ENCODE data around the gene HOXA13. TPM values are rescaled to one million over a fixed set of nuclear protein-coding genes. Genes with fewer than 3 reads are reported as not detected.

HOXA13 gene
- total RNA-seq, 6 donors from 2014 or later: not detected

DNA sequence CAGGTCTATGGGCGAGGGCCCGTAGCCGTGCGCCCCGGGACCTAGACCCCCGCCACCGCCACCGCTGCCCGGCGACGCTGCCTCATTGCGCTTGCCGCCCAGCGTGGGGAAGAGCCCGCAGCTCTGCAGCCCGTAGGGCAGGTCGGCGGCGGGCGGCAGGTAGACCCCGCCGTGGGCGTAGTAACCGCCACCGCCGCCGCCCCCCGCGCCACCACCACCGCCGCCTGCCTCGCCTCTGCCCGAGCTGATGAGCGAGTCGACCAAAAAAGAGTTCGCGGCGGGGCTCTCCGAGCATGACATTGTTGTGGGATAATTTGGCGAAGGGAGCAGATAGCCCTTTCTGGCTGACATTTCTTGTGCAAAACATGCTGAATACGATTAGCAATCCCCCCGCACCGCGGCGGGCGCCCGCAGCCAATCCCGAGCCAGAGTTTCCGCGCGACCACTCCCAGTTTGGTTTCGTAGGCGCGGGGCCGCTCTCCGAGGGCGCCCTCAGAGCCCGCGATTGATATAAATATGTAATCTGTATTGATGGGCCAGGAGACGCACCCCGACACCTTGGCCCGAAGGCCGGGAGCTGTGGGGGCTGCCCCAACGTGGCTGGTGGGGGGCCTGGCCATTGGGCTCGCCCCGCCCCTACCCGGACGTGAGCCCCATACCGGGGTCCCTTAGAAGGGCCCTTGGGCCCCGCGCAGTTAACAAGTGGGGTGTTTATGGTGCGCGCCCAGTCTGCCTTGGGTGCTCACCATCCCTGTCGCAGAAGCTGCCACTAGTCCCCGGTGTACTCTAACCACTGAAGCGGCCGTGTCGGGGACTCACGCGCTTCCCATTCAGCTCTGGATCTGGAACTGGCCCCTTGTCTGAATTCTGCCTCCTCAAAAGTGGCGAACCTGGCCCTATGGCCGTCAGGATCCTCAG lies 25.7 kb downstream of the HOXA13 start, which contains the start of gene HOXA10:
HOXA10 (minus strand) TSS at position 365 of the 918 bp plus-strand sequence; CDS start at position 351, 14 bp downstream.
- Histone ChIP-seq H3K4me3 (peak within 1 kb of the TSS; percentile 3 to 53 (median 40)), H3K27me3 (peaks cover 2 to 95% (median 69%) of the 10 kb centered on the region in 4 donors), H3K27ac (no peak within 1 kb of the TSS), H3K9me3 (peaks cover 0 to 6% (median 0%) of the 10 kb centered on the region in 4 donors), H3K36me3 (no peaks in the 10 kb centered on the region), H3K4me1 (peaks cover 24 to 43% (median 33%) of the 10 kb centered on the region in 4 donors)
- DNase-seq (peak; percentile 17 to 84), ATAC-seq (ENCODE audit: low FRiP score in 2 of 2) (no peak)
- TF ChIP-seq EP300 (IDR thresholded peaks at IDR 0.05) (no peak), POLR2A (IDR thresholded peaks at IDR 0.05) (no peak), POLR2AphosphoS5 (IDR thresholded peaks at IDR 0.05) (no peak)
- TF ChIP-seq, protein P1, sequence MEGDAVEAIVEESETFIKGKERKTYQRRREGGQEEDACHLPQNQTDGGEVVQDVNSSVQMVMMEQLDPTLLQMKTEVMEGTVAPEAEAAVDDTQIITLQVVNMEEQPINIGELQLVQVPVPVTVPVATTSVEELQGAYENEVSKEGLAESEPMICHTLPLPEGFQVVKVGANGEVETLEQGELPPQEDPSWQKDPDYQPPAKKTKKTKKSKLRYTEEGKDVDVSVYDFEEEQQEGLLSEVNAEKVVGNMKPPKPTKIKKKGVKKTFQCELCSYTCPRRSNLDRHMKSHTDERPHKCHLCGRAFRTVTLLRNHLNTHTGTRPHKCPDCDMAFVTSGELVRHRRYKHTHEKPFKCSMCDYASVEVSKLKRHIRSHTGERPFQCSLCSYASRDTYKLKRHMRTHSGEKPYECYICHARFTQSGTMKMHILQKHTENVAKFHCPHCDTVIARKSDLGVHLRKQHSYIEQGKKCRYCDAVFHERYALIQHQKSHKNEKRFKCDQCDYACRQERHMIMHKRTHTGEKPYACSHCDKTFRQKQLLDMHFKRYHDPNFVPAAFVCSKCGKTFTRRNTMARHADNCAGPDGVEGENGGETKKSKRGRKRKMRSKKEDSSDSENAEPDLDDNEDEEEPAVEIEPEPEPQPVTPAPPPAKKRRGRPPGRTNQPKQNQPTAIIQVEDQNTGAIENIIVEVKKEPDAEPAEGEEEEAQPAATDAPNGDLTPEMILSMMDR (IDR thresholded peaks at IDR 0.05): no peak
- WGBS, 2 donors: 10 to 34% methylated on average over 4 to 56 of the region's 82 CpGs

DNA sequence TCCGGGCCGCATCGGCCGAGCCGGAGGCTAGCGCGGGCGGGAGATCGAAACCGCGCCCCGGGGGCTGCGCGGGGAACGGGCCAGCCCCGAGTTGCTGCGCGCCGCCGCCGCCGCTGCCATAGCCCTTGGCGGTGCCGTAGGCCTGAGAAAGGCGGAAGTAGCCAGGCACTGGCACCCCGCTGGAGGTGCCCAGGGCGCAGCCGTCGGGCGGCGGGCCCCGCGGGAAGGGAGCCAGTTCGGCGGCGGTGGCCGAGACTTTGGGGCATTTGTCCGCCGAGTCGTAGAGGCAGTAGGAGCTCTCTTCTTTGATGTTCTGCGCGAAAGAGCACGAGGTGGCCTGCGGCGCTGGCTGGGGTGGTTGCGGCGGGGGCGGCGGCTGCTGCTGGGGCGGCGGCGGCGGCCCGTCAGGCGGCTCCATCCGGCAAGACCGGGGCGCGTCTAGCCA lies 26.4 kb downstream of the HOXA13 start:
- Histone ChIP-seq H3K27me3 (peaks cover 2 to 95% (median 73%) of the 10 kb centered on the region in 4 donors), H3K36me3 (no peaks in the 10 kb centered on the region), H3K4me1 (peaks cover 24 to 44% (median 33%) of the 10 kb centered on the region in 4 donors), H3K4me3 (peak overlapping the region; percentile 3 to 53 (median 40)), H3K9me3 (peaks cover 0 to 6% (median 0%) of the 10 kb centered on the region in 4 donors), H3K27ac (no peak overlapping the region)
- DNase-seq: peak; percentile 47 to 91
- ATAC-seq (ENCODE audit: low FRiP score in 2 of 2): peak in 1 of 2 donors; percentile 76
- TF ChIP-seq POLR2AphosphoS5 (IDR thresholded peaks at IDR 0.05) (no peak), EP300 (IDR thresholded peaks at IDR 0.05) (no peak), POLR2A (IDR thresholded peaks at IDR 0.05) (no peak)
- TF ChIP-seq, protein P1 (IDR thresholded peaks at IDR 0.05): no peak
- 2 to 8% methylated on average over 10 of the region's 59 CpGs for WGBS, 2 donors

DNA sequence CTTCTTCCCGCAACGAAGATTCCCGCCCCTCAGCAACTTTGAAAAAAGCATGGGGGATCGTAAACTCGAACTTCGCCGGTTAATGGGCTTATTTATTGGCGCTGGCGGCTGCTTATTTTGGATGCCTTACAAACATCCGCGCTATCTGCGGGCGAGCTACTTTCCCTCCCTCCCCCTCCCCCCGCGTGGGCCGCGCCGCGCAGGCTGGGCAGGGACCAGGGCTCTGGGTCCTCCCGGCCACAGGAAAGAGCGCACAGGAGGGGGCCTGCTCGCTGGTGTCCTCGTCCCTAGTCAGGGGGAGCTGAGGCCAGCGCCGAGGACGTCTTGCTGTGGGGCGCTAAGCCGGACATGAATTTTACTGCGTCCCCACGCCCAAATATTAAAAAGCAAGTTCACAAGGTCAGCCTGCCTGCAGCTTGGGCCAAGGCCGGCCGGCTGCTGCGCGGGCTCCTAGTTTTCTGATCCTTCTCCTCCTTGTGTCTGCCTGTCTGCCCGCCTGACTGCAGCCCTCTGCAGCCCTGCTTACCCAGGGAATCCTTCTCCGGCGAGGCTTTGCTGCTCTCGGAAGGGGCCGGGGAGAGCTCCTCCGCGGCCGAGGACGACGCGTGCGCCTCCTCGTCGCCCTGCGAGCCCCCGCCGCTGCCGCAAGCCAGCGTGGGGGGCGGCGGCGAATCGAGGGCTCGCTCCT lies 26.9 kb downstream of the HOXA13 start:
- H3K27ac ChIP-seq: no peak overlapping the region
- H3K4me1 ChIP-seq: peaks cover 24 to 44% (median 33%) of the 10 kb centered on the region in 4 donors

DNA sequence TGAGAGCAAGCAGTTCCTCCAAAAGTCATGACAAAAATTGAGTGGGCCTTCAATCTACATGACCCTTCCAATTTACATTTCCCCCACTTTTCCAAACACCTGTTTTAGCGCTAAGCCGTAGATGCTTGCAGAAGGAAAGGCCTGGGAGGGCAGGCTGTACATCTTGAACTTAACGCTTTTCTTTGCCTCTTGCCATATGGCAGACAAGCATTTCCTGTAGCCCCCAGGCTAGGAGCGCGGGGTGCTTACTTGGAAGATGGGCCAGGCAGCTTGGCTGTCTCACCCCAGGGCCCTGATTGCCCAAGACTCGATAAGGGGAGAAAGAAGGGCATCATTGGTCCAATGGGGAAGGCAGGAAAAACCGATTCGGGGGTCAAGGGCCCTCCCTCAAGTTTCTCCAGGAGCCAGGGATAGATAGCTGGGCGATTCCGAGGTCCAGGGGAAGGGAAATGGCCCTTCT lies 27.5 kb downstream of the HOXA13 start:
- Histone ChIP-seq H3K36me3 (no peaks in the 10 kb centered on the region), H3K4me1 (peaks cover 24 to 44% (median 34%) of the 10 kb centered on the region in 4 donors), H3K4me3 (peak overlapping the region in 2 of 4 donors; percentile 47 to 53), H3K27ac (no peak overlapping the region), H3K9me3 (peaks cover 0 to 6% (median 0%) of the 10 kb centered on the region in 4 donors), H3K27me3 (peaks cover 2 to 96% (median 78%) of the 10 kb centered on the region in 4 donors)
- DNase-seq (peak in 1 of 2 donors; percentile 8), ATAC-seq (ENCODE audit: low FRiP score in 2 of 2) (no peak)
- WGBS, 2 donors: 19 to 20% methylated on average over 5 to 10 of the region's 10 CpGs
- no peak for TF ChIP-seq POLR2AphosphoS5 (IDR thresholded peaks at IDR 0.05)
- no peak for TF ChIP-seq EP300 (IDR thresholded peaks at IDR 0.05)
- TF ChIP-seq, protein P1 (IDR thresholded peaks at IDR 0.05): no peak
- no peak for TF ChIP-seq POLR2A (IDR thresholded peaks at IDR 0.05)

More for the DNA sequence above, 26.9 kb downstream of the HOXA13 start:
- 2 to 3% methylated on average over 23 of the region's 58 CpGs for WGBS, 2 donors
- TF ChIP-seq POLR2A (IDR thresholded peaks at IDR 0.05): no peak
- TF ChIP-seq POLR2AphosphoS5 (IDR thresholded peaks at IDR 0.05): no peak
- TF ChIP-seq EP300 (IDR thresholded peaks at IDR 0.05): no peak
- TF ChIP-seq, protein P1 (IDR thresholded peaks at IDR 0.05): no peak
- Histone ChIP-seq H3K4me3 (peak overlapping the region; percentile 3 to 53 (median 40)), H3K9me3 (peaks cover 0 to 6% (median 0%) of the 10 kb centered on the region in 4 donors), H3K36me3 (no peaks in the 10 kb centered on the region), H3K27me3 (peaks cover 2 to 95% (median 77%) of the 10 kb centered on the region in 4 donors)
- peak; percentile 17 to 87 for DNase-seq
- peak in 1 of 2 donors; percentile 44 for ATAC-seq (ENCODE audit: low FRiP score in 2 of 2)

Data from upper lobe of left lung (tissue), 6 donors.